ENCODE data around the gene NME8. TPM values are rescaled to one million over a fixed set of nuclear protein-coding genes. Genes with fewer than 3 reads are reported as not detected.

The NME8 gene
- total RNA-seq, 1 donor from 2014 or later = not detected

DNA sequence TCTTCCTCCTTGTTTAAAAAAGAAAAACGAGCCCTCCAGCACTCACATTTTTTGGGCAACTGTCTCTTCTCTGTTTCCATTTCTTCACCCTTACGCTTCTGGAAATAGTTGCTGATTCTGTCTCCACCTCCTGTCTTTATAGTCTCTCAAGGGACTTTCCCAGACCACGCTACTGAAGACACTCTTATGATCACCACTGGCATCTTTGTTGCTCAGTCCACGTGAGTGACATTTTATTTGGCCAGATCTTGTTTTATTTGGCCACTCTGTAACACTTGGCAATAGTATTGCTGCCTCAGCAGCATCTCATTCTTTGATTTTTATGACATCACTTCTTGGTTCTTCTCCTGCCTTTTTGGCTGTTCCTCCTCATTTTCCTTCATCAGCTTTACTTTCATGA lies 21.6 kb upstream of the NME8 start:
- no peaks in the 10 kb centered on the region for H3K4me1 ChIP-seq
- H3K27ac ChIP-seq = no peak overlapping the region
- H3K4me3 ChIP-seq = no peak overlapping the region
- no peaks in the 10 kb centered on the region for H3K27me3 ChIP-seq (ENCODE audit: low read depth)
- no peak for DNase-seq
- intact Hi-C loops (cut with DNase I) = no loop called here
- H3K9me3 ChIP-seq = no peaks in the 10 kb centered on the region
- H3K36me3 ChIP-seq = no peaks in the 10 kb centered on the region
- ATAC-seq = no peak
- no peak for TF ChIP-seq CTCF (IDR thresholded peaks at IDR 0.05)

- no peak overlapping the region for H3K4me3 ChIP-seq
Measured at GRCh38 chr7:37831244-37831643, 17.2 kb upstream of the NME8 start.

GRCh38 chr7:37832194-37832593 lies 16.2 kb upstream of the NME8 start:
- peak; percentile 45 for TF ChIP-seq CTCF (IDR thresholded peaks at IDR 0.05)
- DNase-seq (peak; percentile 79), ATAC-seq (peak; percentile 92 to 95)
- Histone ChIP-seq H3K4me3 (no peak overlapping the region), H3K27ac (no peak overlapping the region), H3K4me1 (peaks cover 16% of the 10 kb centered on the region), H3K36me3 (no peaks in the 10 kb centered on the region), H3K27me3 (ENCODE audit: low read depth) (no peaks in the 10 kb centered on the region), H3K9me3 (no peaks in the 10 kb centered on the region)
- intact Hi-C loops (cut with DNase I) = no loop called here

More at GRCh38 chr7:37831244-37831643, 17.2 kb upstream of the NME8 start:
- TF ChIP-seq CTCF (IDR thresholded peaks at IDR 0.05) = no peak
- Histone ChIP-seq H3K9me3 (no peaks in the 10 kb centered on the region), H3K27me3 (ENCODE audit: low read depth) (no peaks in the 10 kb centered on the region), H3K4me1 (peaks cover 16% of the 10 kb centered on the region), H3K27ac (no peak overlapping the region), H3K36me3 (no peaks in the 10 kb centered on the region)
- intact Hi-C loops (cut with DNase I) = no loop called here
- no peak for ATAC-seq
- no peak for DNase-seq

DNA sequence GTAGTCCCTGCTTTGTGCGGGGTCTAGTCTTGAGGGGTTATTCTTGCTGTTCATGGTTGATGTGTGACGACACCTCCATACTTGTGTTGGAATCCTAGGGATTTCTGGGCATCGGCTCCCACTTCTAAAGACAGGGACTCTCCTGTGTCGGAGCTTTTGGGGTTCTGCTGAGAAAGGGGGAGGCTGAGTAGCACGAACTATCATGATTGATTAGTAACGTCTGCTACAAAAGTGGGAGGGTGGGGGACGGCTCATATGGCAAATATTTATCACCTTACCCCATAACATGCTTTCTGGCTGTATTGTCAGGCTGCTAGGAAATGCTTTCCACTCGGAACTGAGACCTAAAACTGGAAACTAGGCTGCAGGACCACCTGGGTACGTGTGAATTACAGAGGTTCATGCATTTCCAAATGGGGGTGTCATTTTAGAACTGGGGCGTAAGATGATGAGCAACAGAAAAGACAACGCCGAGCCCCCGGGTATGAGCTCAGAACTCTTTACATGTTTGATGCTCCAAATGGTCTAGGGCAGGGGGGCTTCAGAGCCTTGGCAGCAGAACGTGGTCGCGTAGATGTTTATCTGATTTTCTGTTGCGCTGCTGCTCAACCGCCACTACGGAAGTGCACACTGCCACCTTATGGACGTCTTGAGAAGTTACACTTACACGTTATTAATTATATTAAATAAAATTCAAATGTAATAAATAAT lies 15.1 kb upstream of the NME8 start:
- DNase-seq (peak; percentile 51), ATAC-seq (peak; percentile 67 to 73)
- Histone ChIP-seq H3K4me3 (peak overlapping the region; percentile 43), H3K27me3 (ENCODE audit: low read depth) (no peaks in the 10 kb centered on the region), H3K36me3 (no peaks in the 10 kb centered on the region), H3K4me1 (peaks cover 16% of the 10 kb centered on the region), H3K9me3 (no peaks in the 10 kb centered on the region), H3K27ac (no peak overlapping the region)
- intact Hi-C loops (cut with DNase I) = no loop called here
- peak; percentile 69 for TF ChIP-seq CTCF (IDR thresholded peaks at IDR 0.05)

- Histone ChIP-seq H3K27me3 (ENCODE audit: low read depth) (no peaks in the 10 kb centered on the region), H3K36me3 (no peaks in the 10 kb centered on the region), H3K9me3 (no peaks in the 10 kb centered on the region), H3K4me3 (no peak overlapping the region), H3K4me1 (peaks cover 16% of the 10 kb centered on the region), H3K27ac (no peak overlapping the region)
- no peak for DNase-seq
- intact Hi-C loops (cut with DNase I) = no loop called here
- no peak for ATAC-seq
- no peak for TF ChIP-seq CTCF (IDR thresholded peaks at IDR 0.05)
Measured at GRCh38 chr7:37833818-37834146, 14.6 kb upstream of the NME8 start.

All from lower lobe of right lung (tissue), 2 donors.